K562 (cell line): ENCODE measurements around the gene MRPL4. TPM values are rescaled to one million over a fixed set of nuclear protein-coding genes. Genes with fewer than 3 reads are reported as not detected.

Source experiments
- ATF7 ChIP-seq: fragments of 450-650 bp; IDR thresholded peaks from 2 replicates; pipeline ENCODE4 v1.7.1; 2014; ENCODE audit warnings: mild to moderate bottlenecking, moderate library complexity
- CAMTA2 ChIP-seq: fragments of 250-450 bp; sonication (Bioruptor Pico); conservative IDR thresholded peaks from 2 replicates; pipeline ENCODE4 v1.5.1; 2022
- CBX3 ChIP-seq, 2 experiments: IDR thresholded peaks; 1 replicate in 1 of 2; 2 replicates in 1 of 2; pipeline ENCODE4 v1.6.1; 2012; ENCODE audit warnings: inconsistent platforms in 2 of 2, low read length in 2 of 2, borderline replicate concordance in 1 of 2, control low read depth in 1 of 2
- DIDO1 ChIP-seq: fragments of 450-650 bp; IDR thresholded peaks from 2 replicates; pipeline ENCODE4 v1.6.1; 2016; ENCODE audit warnings: low read depth, missing biosample characterization, missing genetic modification characterization
- HLTF ChIP-seq: fragments of 450-650 bp; IDR thresholded peaks from 2 replicates; pipeline ENCODE4 v1.6.1; 2016
- HSF4 ChIP-seq: fragments of 250-450 bp; sonication (Bioruptor Pico); IDR thresholded peaks from 2 replicates; pipeline ENCODE4 v2.1.2; 2022; ENCODE audit warnings: mild to moderate bottlenecking, moderate library complexity, borderline replicate concordance
- LARP7 ChIP-seq: fragments of 450-650 bp; IDR thresholded peaks from 2 replicates; pipeline ENCODE4 v1.6.1; 2016
- MCM5 ChIP-seq: fragments of 450-650 bp; IDR thresholded peaks from 2 replicates; pipeline ENCODE4 v1.6.1; 2016; ENCODE audit warnings: low read depth
- MTF1 ChIP-seq: fragments of 250-450 bp; sonication (Bioruptor Pico); IDR thresholded peaks from 2 replicates; pipeline ENCODE4 v1.9.0; 2021; ENCODE audit warnings: moderate library complexity, mild to moderate bottlenecking, inconsistent platforms, borderline replicate concordance
- NR4A1 ChIP-seq, 2 experiments: fragments of 250-450 bp in 1 of 2; fragments of 450-650 bp in 1 of 2; sonication (Bioruptor Pico) in 1 of 2; IDR thresholded peaks; 2 replicates each; pipeline versions ENCODE4 v1.4.0 to v1.6.1; 2016 to 2020; ENCODE audit warnings: mild to moderate bottlenecking in 2 of 2, missing compliant biosample characterization in 1 of 2, missing genetic modification characterization in 1 of 2, moderate library complexity in 1 of 2
- PHF8 ChIP-seq: fragments of 200-600 bp; sonication (generic); IDR thresholded peaks from 2 replicates; pipeline ENCODE4 v1.6.1; 2012; ENCODE audit warnings: mixed run types, mild to moderate bottlenecking, inconsistent platforms, low read length, moderate library complexity, borderline replicate concordance
- POLR2A ChIP-seq: fragments of 450-650 bp; conservative IDR thresholded peaks from 2 replicates; pipeline ENCODE4 v1.6.1; 2016
- POLR2AphosphoS5 ChIP-seq: IDR thresholded peaks from 2 replicates; pipeline ENCODE4 v1.6.1; 2011; ENCODE audit warnings: mild to moderate bottlenecking, low read depth, low read length, moderate library complexity; ENCODE audit not compliant: control insufficient read depth, insufficient read depth
- RB1 ChIP-seq: fragments of 450-650 bp; IDR thresholded peaks from 2 replicates; pipeline ENCODE4 v1.6.1; 2017; ENCODE audit warnings: low read depth, mild to moderate bottlenecking
- SAFB2 ChIP-seq: fragments of 200-400 bp; formaldehyde crosslinking; IDR thresholded peaks from 2 replicates; pipeline ENCODE4 v1.6.1; 2018; ENCODE audit warnings: borderline replicate concordance, low read length, low read depth, moderate library complexity; ENCODE audit not compliant: severe bottlenecking
- SMAD4 ChIP-seq: fragments of 250-450 bp; sonication (Bioruptor Pico); conservative IDR thresholded peaks from 2 replicates; pipeline ENCODE4 v1.8.0; 2021; ENCODE audit warnings: inconsistent platforms, mild to moderate bottlenecking, moderate library complexity
- TAF1 ChIP-seq: IDR thresholded peaks from 2 replicates; pipeline ENCODE4 v1.6.1; 2011; ENCODE audit warnings: mild to moderate bottlenecking, low read length, moderate library complexity; ENCODE audit not compliant: insufficient read depth, control insufficient read depth, severe bottlenecking; ENCODE audit errors: extremely low read depth
- TOE1 ChIP-seq, 2 experiments: fragments of 450-650 bp in 1 of 2; sonication (generic) in 1 of 2; formaldehyde crosslinking in 1 of 2; IDR thresholded peaks; 2 replicates each; pipeline versions ENCODE4 v1.7.1 to v1.8.0; 2016 to 2022; ENCODE audit warnings: borderline replicate concordance in 2 of 2, mild to moderate bottlenecking in 2 of 2, antibody characterized with exemption in 1 of 2, inconsistent platforms in 1 of 2, low read depth in 1 of 2, missing genetic modification reagents in 1 of 2, moderate library complexity in 1 of 2
- ZNF668 ChIP-seq: fragments of 250-450 bp; sonication (Bioruptor Pico); IDR thresholded peaks from 2 replicates; pipeline ENCODE4 v1.8.0; 2022; ENCODE audit warnings: mild to moderate bottlenecking, inconsistent platforms
- ZZZ3 ChIP-seq: fragments of 450-650 bp; IDR thresholded peaks from 2 replicates; pipeline ENCODE4 v1.6.1; 2016; ENCODE audit warnings: antibody characterized with exemption, mild to moderate bottlenecking, moderate library complexity
- polyA plus RNA-seq, 8 experiments: library from polyadenylated mRNA; depleted of rRNA in 4 of 8; stranded (reverse) in 5 of 8; unstranded in 3 of 8; fragments of >200 nt; fragmentation: Nextera tagmentation in 2 of 8; fragmentation: Illumina TruSeq in 1 of 8; extraction: Ambion mirVana in 2 of 8; extraction: Trizol in 1 of 8; gene quantifications; 2 replicates each; pipeline versions ENCODE4 v1.2.1 to v1.2.3, GENCODE V29; 2011 to 2014; ENCODE audit warnings: inconsistent platforms in 1 of 8, missing spikeins in 1 of 8
- total RNA-seq, 7 experiments: library from RNA; depleted of rRNA in 6 of 7; stranded (reverse); fragments of >200 nt in 6 of 7; fragmentation: Illumina TruSeq in 2 of 7; extraction: Trizol in 2 of 7; gene quantifications; 2 replicates each; pipeline versions ENCODE4 v1.2.1 to v1.2.3, GENCODE V29; 2011 to 2021; ENCODE audit warnings: low replicate concordance in 1 of 7
- TF ChIP-seq, protein P1 (sequence below): sonication (generic); formaldehyde crosslinking; IDR thresholded peaks from 2 replicates; pipeline ENCODE4 v1.8.1; 2023; ENCODE audit warnings: mild to moderate bottlenecking, missing genetic modification reagents
- TF ChIP-seq, protein P2 (sequence below), 2 experiments: fragments of 450-650 bp; conservative IDR thresholded peaks; 2 replicates each; pipeline ENCODE4 v1.6.1; 2017; ENCODE audit warnings: mild to moderate bottlenecking in 2 of 2, moderate library complexity in 2 of 2
- TF ChIP-seq, protein P3 (sequence below): fragments of 450-650 bp; formaldehyde crosslinking; IDR thresholded peaks from 2 replicates; pipeline ENCODE4 v1.4.0; 2020; ENCODE audit warnings: mild to moderate bottlenecking, moderate library complexity

The MRPL4 gene
- total and polyA plus RNA-seq, 9 of the 15 experiments (the other 6 are each of a cell fraction or from before 2014, with no cell fraction given): 1.4 to 239 (median 64.9) TPM

DNA sequence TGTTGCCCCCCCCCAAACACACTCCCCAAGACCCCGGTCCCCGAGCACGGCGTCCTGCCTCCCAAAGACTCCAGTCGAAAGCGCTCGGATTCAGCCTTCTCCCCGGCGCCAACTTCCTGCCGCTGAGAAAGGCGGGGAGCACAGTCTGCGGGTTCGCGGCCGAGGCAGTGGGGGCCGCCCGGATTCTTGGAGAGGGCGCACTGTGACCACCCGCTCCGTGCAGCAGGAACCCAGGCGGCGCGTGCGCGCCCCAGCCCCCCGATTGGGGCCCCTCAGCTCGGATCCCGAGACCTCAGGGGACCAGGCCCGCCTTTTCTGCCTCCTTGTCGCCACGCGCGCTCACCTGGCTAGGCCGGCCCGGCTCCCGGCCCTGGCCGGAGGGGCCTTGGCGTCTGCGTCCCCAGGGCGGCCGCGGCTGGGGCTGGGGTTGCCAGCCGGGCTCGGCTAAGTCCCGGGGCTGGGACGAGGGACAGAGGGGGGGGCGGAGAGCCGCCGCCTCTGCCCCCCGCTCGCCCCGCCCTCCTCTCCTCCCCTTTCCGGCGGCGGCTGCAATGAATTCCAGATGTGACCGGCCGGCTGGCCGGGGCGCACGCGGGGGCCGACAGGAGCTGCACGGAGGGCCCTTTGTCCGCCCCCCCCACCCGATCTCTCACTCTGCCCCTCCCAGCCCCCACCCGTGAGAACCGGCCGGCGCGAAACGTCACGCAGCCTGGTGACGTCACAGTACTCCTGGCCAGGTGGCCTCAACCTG, 21.0 kb upstream of the MRPL4 start, which contains the start of gene S1PR2 (continued):
- no peak for TF ChIP-seq ZZZ3
- TF ChIP-seq ZNF668 (CRISPR knock-in tag): no peak
- TF ChIP-seq HSF4 (CRISPR knock-in tag): no peak
- TF ChIP-seq MCM5: no peak
- TF ChIP-seq ATF7: peak; percentile 75; the same call in 1 of the 2 replicates
- TF ChIP-seq, protein P1, sequence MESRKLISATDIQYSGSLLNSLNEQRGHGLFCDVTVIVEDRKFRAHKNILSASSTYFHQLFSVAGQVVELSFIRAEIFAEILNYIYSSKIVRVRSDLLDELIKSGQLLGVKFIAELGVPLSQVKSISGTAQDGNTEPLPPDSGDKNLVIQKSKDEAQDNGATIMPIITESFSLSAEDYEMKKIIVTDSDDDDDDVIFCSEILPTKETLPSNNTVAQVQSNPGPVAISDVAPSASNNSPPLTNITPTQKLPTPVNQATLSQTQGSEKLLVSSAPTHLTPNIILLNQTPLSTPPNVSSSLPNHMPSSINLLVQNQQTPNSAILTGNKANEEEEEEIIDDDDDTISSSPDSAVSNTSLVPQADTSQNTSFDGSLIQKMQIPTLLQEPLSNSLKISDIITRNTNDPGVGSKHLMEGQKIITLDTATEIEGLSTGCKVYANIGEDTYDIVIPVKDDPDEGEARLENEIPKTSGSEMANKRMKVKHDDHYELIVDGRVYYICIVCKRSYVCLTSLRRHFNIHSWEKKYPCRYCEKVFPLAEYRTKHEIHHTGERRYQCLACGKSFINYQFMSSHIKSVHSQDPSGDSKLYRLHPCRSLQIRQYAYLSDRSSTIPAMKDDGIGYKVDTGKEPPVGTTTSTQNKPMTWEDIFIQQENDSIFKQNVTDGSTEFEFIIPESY: no peak
- peak; percentile 71 for TF ChIP-seq SMAD4 (CRISPR knock-in tag)
- 0 out of 2 replicates have a peak, but pooled peaks have one; percentile 16 for TF ChIP-seq TOE1 (IDR thresholded peaks at IDR 0.05; ENCODE audit: borderline replicate concordance)
- TF ChIP-seq TOE1 (CRISPR knock-in tag; IDR thresholded peaks at IDR 0.05; ENCODE audit: borderline replicate concordance, low read depth): no peak
- peak; percentile 64 for TF ChIP-seq TAF1
- TF ChIP-seq, protein P2, sequence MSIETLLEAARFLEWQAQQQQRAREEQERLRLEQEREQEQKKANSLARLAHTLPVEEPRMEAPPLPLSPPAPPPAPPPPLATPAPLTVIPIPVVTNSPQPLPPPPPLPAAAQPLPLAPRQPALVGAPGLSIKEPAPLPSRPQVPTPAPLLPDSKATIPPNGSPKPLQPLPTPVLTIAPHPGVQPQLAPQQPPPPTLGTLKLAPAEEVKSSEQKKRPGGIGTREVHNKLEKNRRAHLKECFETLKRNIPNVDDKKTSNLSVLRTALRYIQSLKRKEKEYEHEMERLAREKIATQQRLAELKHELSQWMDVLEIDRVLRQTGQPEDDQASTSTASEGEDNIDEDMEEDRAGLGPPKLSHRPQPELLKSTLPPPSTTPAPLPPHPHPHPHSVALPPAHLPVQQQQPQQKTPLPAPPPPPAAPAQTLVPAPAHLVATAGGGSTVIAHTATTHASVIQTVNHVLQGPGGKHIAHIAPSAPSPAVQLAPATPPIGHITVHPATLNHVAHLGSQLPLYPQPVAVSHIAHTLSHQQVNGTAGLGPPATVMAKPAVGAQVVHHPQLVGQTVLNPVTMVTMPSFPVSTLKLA (conservative IDR thresholded peaks at IDR 0.05): peak; percentile 38 to 46; a peak in 2 of 4 replicates
- TF ChIP-seq POLR2AphosphoS5: peak; percentile 53
- TF ChIP-seq PHF8: peak; percentile 76; the same call in 1 of the 2 replicates
- TF ChIP-seq POLR2A: peak; percentile 75
- TF ChIP-seq LARP7: no peak
- TF ChIP-seq NR4A1 (CRISPR knock-in tag; IDR thresholded peaks at IDR 0.05): no peak
- no peak for TF ChIP-seq NR4A1 (tag; IDR thresholded peaks at IDR 0.05)
- no peak for TF ChIP-seq MTF1 (CRISPR knock-in tag)
- no peak for TF ChIP-seq CAMTA2 (CRISPR knock-in tag)
- TF ChIP-seq, protein P3, sequence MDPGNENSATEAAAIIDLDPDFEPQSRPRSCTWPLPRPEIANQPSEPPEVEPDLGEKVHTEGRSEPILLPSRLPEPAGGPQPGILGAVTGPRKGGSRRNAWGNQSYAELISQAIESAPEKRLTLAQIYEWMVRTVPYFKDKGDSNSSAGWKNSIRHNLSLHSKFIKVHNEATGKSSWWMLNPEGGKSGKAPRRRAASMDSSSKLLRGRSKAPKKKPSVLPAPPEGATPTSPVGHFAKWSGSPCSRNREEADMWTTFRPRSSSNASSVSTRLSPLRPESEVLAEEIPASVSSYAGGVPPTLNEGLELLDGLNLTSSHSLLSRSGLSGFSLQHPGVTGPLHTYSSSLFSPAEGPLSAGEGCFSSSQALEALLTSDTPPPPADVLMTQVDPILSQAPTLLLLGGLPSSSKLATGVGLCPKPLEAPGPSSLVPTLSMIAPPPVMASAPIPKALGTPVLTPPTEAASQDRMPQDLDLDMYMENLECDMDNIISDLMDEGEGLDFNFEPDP (CRISPR knock-in tag): no peak
- TF ChIP-seq CBX3 (IDR thresholded peaks at IDR 0.05; ENCODE audit: borderline replicate concordance in 1 of 2, low read length in 2 of 2): no peak
- TF ChIP-seq RB1: peak; percentile 76
- no peak for TF ChIP-seq SAFB2
- no peak for TF ChIP-seq HLTF
- no peak for TF ChIP-seq DIDO1 (tag)
